GM12865 (cell line): Measurements from ENCODE around the gene THAP3.

Experiments
- DNase-seq: peaks from one replicate; pipeline ENCODE4 v3.0.0; 2010; ENCODE audit warnings: low read depth
- H3K4me3 ChIP-seq: 2 replicates; pipeline ENCODE4 v1.5.1; 2011; ENCODE audit warnings: mild to moderate bottlenecking, low read depth, low read length, control low read depth
- TF ChIP-seq, protein P1 (sequence below): IDR thresholded peaks from 2 replicates; pipeline ENCODE4 v1.5.1; 2011; ENCODE audit warnings: low read length, control low read depth, low read depth, inconsistent platforms; ENCODE audit not compliant: insufficient read depth; ENCODE audit errors: missing control alignments

THAP3 gene

DNA sequence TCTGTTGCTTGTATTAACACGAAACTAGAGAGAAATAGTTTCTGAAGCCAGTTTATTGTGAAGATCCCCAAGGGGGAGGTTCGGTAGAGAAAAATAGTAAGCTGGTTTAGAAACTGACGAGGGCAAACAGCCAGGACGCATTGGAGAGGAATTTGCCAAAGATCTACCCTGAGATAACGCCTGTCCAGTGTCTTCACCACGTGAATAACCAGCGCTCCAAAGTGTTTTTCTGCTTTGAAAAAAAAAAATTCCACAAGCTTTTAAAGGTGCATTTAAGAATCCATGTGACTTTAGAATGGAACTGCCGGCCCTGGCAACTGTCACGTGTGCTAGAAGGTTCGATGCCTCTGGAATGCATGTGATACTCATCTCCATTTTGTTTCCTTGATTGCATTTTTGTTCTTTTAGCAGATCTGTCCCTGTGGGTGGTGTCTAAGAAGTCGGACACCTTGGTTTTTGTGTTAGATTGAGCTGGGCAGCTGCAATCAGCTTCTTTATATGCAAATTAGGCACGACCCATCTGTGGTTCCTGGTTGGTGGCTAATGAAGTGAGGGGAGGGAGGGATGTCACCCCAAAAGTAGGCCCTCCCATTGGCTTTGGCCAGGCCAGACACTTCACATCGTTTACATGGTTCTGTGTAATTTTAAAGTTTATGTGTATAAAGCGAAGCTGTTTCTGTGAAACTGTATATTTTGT is 1.3 kb upstream of the THAP3 start:
- no peak for DNase-seq
- no peak overlapping the region for H3K4me3 ChIP-seq
- TF ChIP-seq, protein P1, sequence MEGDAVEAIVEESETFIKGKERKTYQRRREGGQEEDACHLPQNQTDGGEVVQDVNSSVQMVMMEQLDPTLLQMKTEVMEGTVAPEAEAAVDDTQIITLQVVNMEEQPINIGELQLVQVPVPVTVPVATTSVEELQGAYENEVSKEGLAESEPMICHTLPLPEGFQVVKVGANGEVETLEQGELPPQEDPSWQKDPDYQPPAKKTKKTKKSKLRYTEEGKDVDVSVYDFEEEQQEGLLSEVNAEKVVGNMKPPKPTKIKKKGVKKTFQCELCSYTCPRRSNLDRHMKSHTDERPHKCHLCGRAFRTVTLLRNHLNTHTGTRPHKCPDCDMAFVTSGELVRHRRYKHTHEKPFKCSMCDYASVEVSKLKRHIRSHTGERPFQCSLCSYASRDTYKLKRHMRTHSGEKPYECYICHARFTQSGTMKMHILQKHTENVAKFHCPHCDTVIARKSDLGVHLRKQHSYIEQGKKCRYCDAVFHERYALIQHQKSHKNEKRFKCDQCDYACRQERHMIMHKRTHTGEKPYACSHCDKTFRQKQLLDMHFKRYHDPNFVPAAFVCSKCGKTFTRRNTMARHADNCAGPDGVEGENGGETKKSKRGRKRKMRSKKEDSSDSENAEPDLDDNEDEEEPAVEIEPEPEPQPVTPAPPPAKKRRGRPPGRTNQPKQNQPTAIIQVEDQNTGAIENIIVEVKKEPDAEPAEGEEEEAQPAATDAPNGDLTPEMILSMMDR: no peak

DNA sequence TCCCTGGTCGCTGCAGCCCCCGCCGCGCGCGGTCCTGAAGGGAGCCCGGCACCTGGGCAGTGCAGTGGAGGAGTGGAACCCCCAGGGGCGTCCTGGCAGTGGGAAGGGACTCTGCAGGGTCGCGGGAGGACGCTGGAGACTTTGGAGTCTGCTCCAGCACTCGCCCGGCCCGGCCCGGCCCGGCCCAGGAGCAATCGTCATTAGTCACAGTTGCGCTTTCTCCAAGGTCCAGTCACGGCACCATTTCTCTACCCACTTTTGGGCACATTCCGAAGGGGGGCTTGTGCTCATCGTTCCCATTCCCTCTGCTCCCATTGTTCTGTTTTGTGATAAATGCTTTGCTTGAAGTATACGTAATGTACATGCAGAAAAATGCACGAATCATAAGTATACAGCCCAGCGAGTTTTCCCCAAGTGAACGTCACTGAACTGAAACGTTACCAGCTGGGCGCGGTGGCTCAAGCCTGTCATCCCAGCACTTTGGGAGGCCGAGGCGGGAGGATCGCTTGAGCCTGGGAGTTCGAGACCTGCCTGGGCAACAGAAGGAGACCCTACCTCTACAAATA is 999 bp downstream of the THAP3 start:
- DNase-seq: peak; percentile 36
- peak overlapping the region; percentile 82 for H3K4me3 ChIP-seq
- TF ChIP-seq, protein P1: no peak

DNA sequence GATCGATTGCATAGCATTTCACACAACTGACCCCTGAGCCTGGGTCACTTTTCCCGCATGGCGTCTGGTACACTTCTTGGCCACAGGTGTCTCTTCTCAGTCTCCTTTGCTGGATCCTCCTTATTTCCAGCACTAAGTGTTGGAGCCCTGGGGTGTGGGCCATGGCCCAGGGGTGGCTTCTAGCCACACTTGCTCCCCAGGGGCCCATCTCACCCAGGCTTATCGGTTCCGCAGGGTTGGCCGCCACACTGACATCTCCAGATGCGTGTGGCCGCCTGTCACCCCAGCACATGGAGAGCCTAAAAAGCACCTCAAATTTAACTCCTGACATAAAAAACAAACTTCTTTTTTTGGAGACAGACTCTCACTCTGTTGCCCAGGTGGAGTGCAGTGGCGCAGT is 2.4 kb downstream of the THAP3 start:
- DNase-seq: no peak
- TF ChIP-seq, protein P1: no peak
- H3K4me3 ChIP-seq: no peak overlapping the region

DNA sequence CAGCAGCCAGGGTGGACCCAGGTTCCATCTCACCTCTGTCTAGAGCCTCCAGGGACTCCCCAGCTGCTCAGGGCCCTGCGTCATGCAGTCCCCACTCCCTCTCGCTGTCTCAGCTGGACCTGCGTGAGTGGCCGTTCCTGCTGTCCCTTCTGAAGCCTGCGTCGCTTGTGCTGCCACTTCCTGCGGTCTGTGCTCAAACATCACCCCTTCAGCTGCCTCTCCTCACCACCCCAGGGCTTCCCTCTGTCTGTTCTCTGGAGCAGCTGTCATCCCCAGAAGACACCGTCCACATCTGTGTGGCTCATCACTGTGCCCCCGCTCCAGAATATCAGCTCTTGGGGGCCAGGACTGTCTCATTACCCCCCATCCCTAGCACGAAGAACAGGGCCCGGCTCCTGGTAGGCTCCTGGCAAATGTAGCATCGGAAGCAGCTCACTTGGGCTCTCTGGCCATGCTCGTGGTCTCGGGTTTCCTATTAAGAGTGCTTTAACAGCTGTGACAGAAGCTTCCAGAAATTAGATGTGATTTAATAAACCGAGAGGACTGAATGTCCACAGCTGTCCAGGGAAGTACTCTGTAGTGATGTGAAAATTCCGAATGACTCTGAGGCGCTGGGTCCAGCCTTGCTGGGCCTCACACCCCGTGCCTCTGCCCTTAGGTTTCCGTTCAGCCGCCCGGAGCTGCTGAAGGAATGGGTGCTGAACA is 3.3 kb downstream of the THAP3 start:
- H3K4me3 ChIP-seq: no peak overlapping the region
- DNase-seq: no peak
- TF ChIP-seq, protein P1: no peak

DNA sequence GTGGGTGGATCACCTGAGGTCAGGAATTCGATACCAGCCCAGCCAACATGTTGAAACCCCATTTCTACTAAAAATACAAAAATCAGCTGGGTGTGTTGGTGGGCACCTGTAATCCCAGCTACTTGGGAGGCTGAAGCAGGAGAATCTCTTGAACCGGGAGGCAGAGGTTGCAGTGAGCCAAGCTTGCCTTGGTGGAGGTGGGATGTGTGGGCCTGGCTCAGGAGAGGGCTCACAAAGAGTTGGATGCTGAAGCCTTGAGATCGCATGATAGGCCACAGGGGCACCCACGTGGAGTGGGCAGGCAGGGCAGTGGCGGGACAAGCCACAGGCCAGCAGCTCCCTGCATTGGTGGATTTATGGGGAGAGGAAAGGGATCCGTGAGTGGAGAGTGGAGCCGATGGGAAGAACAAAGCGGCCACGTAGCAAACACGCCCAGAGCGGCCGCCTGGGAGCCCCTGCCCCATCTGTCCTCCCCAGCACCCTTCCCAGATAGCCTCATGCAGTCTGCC is 4.4 kb downstream of the THAP3 start:
- no peak overlapping the region for H3K4me3 ChIP-seq
- DNase-seq: no peak
- TF ChIP-seq, protein P1: no peak

DNA sequence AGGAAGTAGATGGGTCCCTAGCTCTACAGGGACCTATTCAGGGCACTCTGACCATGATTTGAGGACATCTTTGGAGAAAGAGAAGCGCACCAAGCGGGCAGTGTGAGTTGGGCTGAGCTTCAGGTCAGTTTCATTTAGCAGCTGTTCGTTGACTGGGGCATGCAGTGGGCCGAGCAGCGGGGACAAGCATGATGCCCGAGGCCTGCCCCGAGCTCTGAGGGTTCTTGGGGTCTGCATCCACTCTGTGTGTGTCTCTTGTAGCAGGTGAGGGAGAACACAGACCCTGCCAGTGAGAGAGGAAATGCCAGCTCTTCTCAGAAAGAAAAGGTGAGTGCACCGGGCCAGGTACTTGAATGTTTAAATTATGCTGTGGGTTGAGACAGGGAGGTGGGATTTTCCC is 5.4 kb downstream of the THAP3 start:
- no peak overlapping the region for H3K4me3 ChIP-seq
- DNase-seq: no peak
- TF ChIP-seq, protein P1: no peak
